ENCODE measurements around the gene MAP3K15.

GRCh38 chrX:19388064-19388679, 127.1 kb downstream of the MAP3K15 start:
- TF ChIP-seq RAD21 (IDR thresholded peaks at IDR 0.05; ENCODE audit: low read depth) (no peak), CTCF (IDR thresholded peaks at IDR 0.05 in 2 of 3, conservative IDR thresholded peaks at IDR 0.05 in 1 of 3; ENCODE audit: borderline replicate concordance in 1 of 3, insufficient read depth in 1 of 3, low read depth in 2 of 3, low read length in 2 of 3) (no peak), POLR2A (IDR thresholded peaks at IDR 0.05; ENCODE audit: borderline replicate concordance, extremely low read depth, insufficient read depth, insufficient read length) (no peak), EZH2 (IDR thresholded peaks at IDR 0.05) (no peak)

Measured in HCT116 (cell line).